HG03558 (cell line): Measurements from ENCODE around the gene TTC38.

Experiments
- ATAC-seq: cut with Tn5 transposase; IDR thresholded peaks from one replicate; pipeline ENCODE4 v1.9.1; 2021; ENCODE audit warnings: moderate number of reproducible peaks; ENCODE audit not compliant: unreplicated experiment; ENCODE audit errors: extremely low read depth

The TTC38 gene

GRCh38 chr22:46267431-46268279, at the start of gene TTC38:
TTC38 (plus strand) TSS chr22:46268008; CDS start chr22:46268040, 32 bp downstream.
- no peak for ATAC-seq

DNA sequence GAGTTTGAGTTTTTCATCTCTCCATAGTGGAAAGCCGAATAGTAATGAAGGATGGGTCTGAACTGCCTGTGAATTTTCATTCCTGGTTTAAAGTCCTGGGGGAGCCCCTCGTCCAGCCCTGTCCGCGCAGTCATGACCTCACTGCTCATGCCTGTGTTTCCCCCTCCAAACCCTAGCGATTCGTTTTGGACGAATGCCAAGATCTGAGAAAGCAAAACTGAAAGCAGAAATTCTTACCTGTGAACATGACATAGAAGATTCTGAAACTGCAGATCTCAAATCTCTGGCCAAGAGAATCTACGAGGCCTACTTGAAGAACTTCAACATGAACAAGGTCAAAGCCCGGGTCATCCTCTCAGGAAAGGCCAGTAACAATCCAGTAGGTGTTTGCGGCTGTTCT, 48.2 kb upstream of the TTC38 start:
- no peak for ATAC-seq

DNA sequence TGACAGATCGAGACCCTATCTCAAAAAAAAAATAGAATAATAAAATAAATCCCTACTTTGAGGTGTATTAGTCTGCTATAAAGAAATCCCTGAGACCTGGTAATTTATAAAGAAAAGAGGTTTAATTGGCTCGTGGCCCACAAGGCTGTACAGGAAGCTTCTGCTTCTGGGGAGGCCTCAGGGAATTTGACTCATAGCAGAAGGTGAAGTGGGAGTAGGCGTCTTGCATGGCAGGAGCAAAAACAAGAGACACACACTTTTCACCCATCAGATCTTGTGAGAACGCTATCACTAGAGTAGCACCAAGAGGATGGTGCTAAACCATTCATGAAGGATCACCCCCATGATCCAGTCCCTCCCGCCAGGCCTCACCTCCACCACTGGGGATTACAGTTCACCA, 46.9 kb upstream of the TTC38 start:
- ATAC-seq, result no peak

DNA sequence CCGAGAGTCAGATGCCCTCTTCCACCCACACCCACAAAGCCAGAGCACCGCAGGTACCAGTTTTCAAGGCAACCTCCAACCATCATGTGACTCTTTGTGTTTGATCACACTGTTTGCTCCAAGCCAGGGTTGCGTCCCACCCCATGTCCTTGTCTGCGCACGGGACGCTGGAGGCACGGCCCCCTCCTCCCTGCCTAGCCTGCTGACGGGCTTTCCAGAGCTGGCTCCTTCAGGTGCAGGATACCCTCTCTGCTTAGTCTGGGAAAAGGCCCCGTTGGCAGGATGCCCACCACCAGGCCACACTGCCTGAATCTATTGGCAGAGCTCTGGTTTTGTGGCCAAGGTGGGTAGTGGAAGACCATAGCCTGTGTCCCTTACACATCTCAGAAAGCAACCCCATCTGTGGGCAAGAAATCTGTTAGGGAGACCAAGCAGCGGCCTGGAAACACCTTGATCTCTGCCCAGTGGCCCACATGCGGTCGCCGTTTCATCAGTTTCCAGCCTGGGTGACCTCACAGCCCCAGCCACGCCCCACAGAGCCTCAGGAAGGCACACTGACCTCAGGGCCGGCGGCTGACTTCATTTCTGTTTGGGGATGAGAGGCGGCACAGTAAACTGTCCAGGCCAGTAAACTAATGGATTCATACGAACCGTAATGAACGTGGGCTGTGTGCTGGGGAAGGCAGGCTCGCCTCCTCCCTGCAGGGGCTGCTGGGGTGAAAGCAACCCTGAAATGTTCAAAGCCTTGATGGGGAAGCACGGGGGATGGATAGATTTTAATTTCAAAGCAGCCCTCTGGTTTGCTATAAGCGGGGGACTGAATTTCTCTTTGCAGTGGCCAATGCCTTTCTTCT, 43.5 kb upstream of the TTC38 start:
- no peak for ATAC-seq

GRCh38 chr22:46224898-46225290, 42.9 kb upstream of the TTC38 start:
- ATAC-seq, result no peak

DNA sequence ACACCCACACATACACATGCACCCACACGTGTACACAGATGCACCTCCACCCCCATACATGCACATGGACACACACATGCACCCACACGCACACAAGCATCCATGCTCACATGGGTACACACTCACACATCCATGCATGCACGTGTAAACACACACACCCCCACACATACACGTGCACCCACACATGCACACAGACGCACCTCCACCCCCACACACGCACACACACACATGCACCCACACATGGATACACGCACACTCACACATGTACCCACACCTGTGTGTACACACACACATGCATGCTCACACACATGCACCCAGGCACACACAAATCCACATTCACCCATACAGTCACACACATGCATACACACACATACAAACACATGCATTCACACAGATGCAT, 42.2 kb upstream of the TTC38 start:
- no peak for ATAC-seq

GRCh38 chr22:46226577-46226976, 41.2 kb upstream of the TTC38 start:
- no peak for ATAC-seq

- ATAC-seq, result no peak
These were observed 38.1 kb upstream of the TTC38 start for GRCh38 chr22:46229701-46230100.

GRCh38 chr22:46230262-46230901, 37.4 kb upstream of the TTC38 start:
- ATAC-seq, result no peak

- ATAC-seq, result no peak
These were observed 34.6 kb upstream of the TTC38 start for GRCh38 chr22:46233231-46233630.

- ATAC-seq, result no peak
These were observed 32.8 kb upstream of the TTC38 start for GRCh38 chr22:46234969-46235368.

DNA sequence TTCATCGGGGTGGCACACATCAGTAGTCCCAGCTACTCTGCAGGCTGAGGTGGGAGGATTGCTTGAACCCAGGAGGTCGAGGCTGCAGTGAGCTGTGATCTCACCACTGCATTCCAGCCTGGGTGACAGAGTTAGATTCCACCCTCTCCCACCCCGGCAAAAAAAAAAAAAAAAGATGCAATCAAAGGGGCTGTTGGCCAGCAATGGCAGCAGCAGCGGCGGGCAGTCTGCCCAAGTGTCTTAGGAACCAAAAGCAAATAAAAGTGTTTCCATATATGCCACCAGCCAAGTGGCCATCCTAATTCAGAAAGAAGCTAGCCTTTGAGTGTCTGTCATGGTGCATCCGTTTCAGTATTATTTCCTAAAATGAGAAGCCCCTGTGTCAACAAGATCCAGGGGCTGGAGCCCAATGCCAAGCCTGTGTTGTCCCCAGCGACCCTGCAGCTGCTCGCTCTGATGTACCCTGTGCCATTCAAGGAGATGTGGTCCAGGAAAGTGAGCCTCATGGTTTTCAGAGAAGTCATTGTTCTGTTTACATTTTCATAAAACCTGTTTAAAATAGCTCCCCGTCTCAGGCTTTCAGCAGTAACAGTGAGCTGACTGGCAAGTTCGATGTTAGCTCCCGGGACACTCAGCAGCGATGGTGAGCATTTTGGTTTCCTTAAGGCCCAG, 30.2 kb upstream of the TTC38 start:
- no peak for ATAC-seq

- ATAC-seq, result no peak
These were observed 29.3 kb upstream of the TTC38 start for GRCh38 chr22:46238541-46238940.

DNA sequence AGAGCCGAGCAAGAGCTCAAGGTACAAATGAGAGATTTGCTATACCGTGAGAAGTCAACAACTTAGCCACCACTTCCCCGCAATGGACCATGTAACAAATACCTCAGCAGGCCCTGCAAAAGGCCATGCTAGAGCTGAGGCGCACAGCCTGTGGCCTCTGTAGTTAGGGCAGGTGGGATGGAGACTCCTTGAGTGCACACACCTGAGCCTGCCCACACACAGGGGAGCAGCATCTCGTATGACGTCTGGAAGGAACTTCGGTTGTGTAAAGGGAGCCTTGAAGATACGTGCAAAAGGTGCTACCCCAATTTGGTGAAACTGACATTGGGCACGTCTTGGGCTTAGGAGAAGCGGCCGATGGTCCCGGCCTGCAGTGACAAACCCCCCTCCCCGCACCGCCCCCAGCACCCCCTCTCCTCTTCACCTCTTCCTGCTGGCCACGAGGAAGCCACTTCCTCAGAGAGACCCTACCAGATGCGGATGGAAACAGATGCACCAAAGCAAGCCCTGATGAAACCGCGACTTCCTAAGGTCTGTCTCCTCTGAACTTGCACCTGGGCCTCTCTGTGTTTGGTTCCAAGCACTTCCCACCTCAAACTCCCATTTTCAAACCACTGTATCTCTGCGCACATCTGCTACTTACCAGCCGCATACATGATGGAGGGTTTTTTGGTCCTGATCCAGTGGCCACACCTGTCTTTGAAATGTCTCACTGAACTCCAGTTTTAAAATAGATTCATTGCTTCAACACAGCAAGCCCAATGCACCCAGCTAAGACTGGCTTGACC, 28.4 kb upstream of the TTC38 start:
- no peak for ATAC-seq

GRCh38 chr22:46240073-46240472, 27.7 kb upstream of the TTC38 start:
- no peak for ATAC-seq

DNA sequence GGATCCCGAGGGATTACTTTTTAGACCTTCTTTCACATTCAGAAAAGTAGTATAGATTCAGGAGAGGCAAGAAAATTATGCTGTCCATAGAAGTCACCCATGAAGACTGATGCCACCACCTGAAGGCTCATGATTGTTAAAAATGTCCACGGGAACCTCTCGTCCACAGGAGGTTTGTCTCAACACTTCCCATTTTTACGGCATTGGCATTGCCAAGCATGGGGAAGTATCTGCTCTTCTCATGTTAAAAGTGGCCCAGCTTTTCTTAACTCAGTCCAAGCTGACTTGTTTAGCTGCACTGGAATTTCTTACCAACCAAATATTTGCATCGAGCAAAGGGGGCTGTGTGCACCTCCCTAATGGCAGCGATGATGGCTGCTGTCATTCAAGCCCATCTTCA, 27.3 kb upstream of the TTC38 start:
- no peak for ATAC-seq

DNA sequence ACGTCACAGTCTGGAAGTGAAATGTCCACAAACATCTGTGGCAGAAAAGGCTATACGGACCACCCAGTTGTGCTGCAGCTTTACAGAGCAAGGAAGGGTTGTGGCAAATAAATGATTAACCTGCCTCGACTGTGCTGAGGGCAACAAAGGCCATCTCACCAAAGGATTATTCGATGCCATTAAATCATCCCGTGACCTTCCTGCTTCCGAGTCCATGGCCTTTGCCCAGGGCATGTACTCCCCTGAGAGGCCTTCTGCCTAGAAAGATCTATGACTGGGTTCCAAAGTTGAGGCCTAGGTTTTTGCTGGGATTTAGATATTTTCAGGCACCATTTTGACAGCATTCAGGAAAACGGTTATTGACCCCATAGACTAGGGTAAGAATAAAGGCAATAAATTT, 26.9 kb upstream of the TTC38 start:
- ATAC-seq, result no peak

- no peak for ATAC-seq
These were observed 26.3 kb upstream of the TTC38 start for GRCh38 chr22:46241396-46242007.

DNA sequence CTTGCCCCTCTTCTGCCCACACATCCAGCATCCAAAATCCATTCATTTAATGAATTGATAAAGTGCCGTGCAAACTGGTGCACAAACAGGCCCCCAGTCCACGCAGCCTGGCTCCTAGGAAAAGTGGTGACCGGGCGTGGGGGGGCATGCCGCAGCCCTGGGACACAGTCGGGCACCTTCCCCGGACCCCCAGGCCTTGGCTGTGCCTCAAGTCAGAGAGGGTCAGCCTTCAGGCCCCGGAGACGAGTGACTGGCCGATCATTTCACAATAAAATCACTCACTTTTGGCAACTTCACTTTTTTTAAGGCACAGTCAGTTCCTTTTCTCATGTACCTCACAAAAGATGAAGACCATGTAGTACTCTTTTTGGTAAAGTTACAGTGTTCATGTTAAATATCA, 25.7 kb upstream of the TTC38 start:
- ATAC-seq, result no peak
